Stomach (tissue), 9 donors: Measurements from ENCODE around the gene ZMIZ2. TPM values are rescaled to one million over a fixed set of nuclear protein-coding genes. Genes with fewer than 3 reads are reported as not detected.
A peak's percentile ranks its signal among the peaks of the same experiment; 100 is the strongest.

ENCODE experiments used
- DNase-seq, 2 donors: peaks; one replicate each; pipeline versions ENCODE4 v3.0.0 to v3.0.0-alpha.2; 2013 to 2019
- H3K27ac ChIP-seq, 5 donors: fragments of 200-600 bp in 4 of 5; sonication (generic) in 4 of 5; one replicate each; pipeline ENCODE4 v1.5.1; 2013 to 2019; ENCODE audit warnings: mild to moderate bottlenecking in 1 of 5, moderate library complexity in 1 of 5
- H3K27me3 ChIP-seq, 3 donors: fragments of 200-600 bp; sonication (generic); one replicate each; pipeline ENCODE4 v1.5.1; 2017 to 2019; ENCODE audit warnings: mixed run types in 1 of 3
- H3K36me3 ChIP-seq, 4 donors: fragments of 200-600 bp; sonication (generic); 1 replicate in 3 of 4; 2 replicates in 1 of 4; pipeline ENCODE4 v1.5.1; 2016 to 2019
- H3K4me1 ChIP-seq, 4 donors: fragments of 200-600 bp; sonication (generic); one replicate each; pipeline ENCODE4 v1.5.1; 2016 to 2019
- H3K4me3 ChIP-seq, 4 donors: fragments of 200-600 bp; sonication (generic) in 3 of 4; one replicate each; pipeline ENCODE4 v1.5.1; 2016 to 2019; ENCODE audit warnings: mild to moderate bottlenecking in 1 of 4
- H3K9me3 ChIP-seq, 4 donors: fragments of 200-600 bp; sonication (generic); one replicate each; pipeline ENCODE4 v1.5.1; 2016 to 2019
- EP300 ChIP-seq: sonication (generic); formaldehyde crosslinking; IDR thresholded peaks from one replicate; pipeline ENCODE4 v1.6.1; 2017; ENCODE audit warnings: antibody characterized with exemption
- POLR2A ChIP-seq, 4 donors: fragments of 450-650 bp; IDR thresholded peaks; one replicate each; pipeline ENCODE4 v1.6.1; 2016; ENCODE audit warnings: antibody characterized with exemption in 4 of 4, control low read depth in 2 of 4, mild to moderate bottlenecking in 1 of 4, moderate library complexity in 1 of 4
- POLR2AphosphoS5 ChIP-seq, 3 donors: sonication (generic); formaldehyde crosslinking; IDR thresholded peaks; one replicate each; pipeline ENCODE4 v1.6.1; 2016; ENCODE audit warnings: antibody characterized with exemption in 3 of 3
- WGBS, 5 donors: extraction: QIAGEN DNeasy Blood & Tissue Kit in 3 of 5; methylation state at CpG; one replicate each; pipeline versions ENCODE4 v1.1.5 to v1.1.7; 2013 to 2018; 5-methylcytosine and 5-hydroxymethylcytosine counted together
- intact Hi-C: fragments of 100-400 bp; cut with DNase I; formaldehyde crosslinking; loops from one replicate; pipeline ENCODE4 v1.15.1; 2023; ENCODE audit warnings: low total_unique reads
- polyA plus RNA-seq, 3 donors: library from polyadenylated mRNA; stranded (reverse); fragments of 200-250 nt; gene quantifications; one replicate each; pipeline ENCODE4 v1.2.3, GENCODE V29; 2013
- total RNA-seq, 5 donors: library from RNA; depleted of rRNA; stranded (reverse); fragments of >200 nt; gene quantifications; one replicate each; pipeline versions ENCODE4 v1.1.0 to v1.2.3, GENCODE V29; 2014 to 2016
- TF ChIP-seq, protein P1 (sequence below), 7 experiments: fragments of 450-650 bp in 4 of 7; fragments of 200-600 bp in 3 of 7; sonication (generic) in 3 of 7; IDR thresholded peaks; one replicate each; pipeline ENCODE4 v1.5.1; 2016 to 2019; ENCODE audit warnings: antibody characterized with exemption in 7 of 7, control low read depth in 2 of 7, mild to moderate bottlenecking in 1 of 7
- donor health status: healthy with polysubstance abuse.
- donor health status: Bipolar disorder and iron deficiency.
- donor health status: healthy.

Gene ZMIZ2
- total and polyA plus RNA-seq, 8 donors: 14.5 to 108 (median 29.5) TPM

DNA sequence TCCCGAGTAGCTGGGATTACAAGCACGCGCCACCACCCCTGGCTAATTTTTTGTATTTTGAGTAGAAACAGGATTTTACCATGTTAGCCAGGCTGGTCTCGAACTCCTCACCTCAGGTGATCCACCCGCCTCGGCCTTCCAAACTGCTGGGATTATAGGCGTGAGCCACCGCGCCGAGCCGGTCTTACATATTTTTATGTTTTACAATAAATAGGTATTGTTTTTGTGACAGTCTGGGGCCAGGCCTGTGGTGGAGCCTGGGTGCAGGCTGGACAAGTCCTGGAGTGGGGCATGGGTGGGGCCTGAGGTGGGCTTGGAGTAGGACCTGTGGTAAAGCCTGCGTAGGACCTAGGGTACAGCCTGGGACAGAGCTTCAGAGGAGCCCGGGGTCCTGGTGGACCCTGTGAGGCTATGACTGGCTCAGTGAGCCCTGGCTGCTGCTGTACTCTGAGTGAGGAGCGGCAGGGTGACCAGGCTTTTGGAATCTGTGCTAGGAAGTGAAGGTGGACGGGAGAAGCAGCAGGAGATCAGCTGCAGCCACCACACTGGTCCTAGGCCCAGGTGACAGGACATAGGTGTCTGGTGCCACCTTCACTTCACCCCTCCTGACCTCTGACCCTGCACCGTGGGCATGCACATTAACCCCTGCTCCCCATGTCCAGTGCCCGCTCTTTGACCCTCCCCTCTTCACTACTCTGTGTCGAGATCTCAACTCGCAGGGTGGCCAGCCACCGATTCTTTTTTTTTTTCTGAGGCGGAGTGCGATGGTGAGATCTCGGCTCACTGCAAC is 9.6 kb upstream of the ZMIZ2 start:
- Histone ChIP-seq H3K4me1 (no peaks in the 10 kb centered on the region), H3K4me3 (no peak overlapping the region), H3K27me3 (no peaks in the 10 kb centered on the region), H3K9me3 (no peaks in the 10 kb centered on the region), H3K27ac (no peak overlapping the region), H3K36me3 (no peaks in the 10 kb centered on the region)
- intact Hi-C loops: no loop called here
- no peak for DNase-seq
- no peak for TF ChIP-seq EP300
- no peak for TF ChIP-seq POLR2AphosphoS5 (IDR thresholded peaks at IDR 0.05)
- TF ChIP-seq, protein P1, sequence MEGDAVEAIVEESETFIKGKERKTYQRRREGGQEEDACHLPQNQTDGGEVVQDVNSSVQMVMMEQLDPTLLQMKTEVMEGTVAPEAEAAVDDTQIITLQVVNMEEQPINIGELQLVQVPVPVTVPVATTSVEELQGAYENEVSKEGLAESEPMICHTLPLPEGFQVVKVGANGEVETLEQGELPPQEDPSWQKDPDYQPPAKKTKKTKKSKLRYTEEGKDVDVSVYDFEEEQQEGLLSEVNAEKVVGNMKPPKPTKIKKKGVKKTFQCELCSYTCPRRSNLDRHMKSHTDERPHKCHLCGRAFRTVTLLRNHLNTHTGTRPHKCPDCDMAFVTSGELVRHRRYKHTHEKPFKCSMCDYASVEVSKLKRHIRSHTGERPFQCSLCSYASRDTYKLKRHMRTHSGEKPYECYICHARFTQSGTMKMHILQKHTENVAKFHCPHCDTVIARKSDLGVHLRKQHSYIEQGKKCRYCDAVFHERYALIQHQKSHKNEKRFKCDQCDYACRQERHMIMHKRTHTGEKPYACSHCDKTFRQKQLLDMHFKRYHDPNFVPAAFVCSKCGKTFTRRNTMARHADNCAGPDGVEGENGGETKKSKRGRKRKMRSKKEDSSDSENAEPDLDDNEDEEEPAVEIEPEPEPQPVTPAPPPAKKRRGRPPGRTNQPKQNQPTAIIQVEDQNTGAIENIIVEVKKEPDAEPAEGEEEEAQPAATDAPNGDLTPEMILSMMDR (IDR thresholded peaks at IDR 0.05): no peak
- TF ChIP-seq POLR2A (IDR thresholded peaks at IDR 0.05): no peak
- 89 to 92% (median 91%) methylated on average over 23 of the region's 23 CpGs for whole genome bisulfite sequencing, 5 donors

DNA sequence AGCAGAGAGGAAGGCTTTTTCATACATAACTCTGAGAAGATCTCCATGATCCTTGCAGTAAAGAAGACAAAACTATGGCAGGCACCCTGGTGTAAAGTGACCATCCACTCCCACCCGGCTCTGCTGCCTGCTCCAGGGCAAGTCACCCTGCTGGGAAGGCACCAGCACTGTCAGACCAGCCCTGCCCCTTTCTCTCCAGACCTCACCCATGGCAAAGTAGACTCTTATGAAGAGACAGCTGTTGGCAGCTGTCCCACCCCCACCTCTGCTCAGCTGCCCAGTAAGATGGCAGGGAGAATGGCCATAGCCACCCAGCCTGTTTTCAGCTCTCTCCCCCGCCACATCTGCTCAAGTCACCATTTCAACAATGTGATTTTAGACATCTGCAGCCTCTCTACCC is 8.6 kb upstream of the ZMIZ2 start:
- intact Hi-C loops: no loop called here
- 92 to 100% (median 95%) methylated on average over 2 of the region's 2 CpGs for WGBS, 5 donors
- Histone ChIP-seq H3K4me3 (no peak overlapping the region), H3K9me3 (no peaks in the 10 kb centered on the region), H3K27me3 (no peaks in the 10 kb centered on the region), H3K27ac (no peak overlapping the region), H3K36me3 (no peaks in the 10 kb centered on the region), H3K4me1 (no peaks in the 10 kb centered on the region)
- TF ChIP-seq POLR2A (IDR thresholded peaks at IDR 0.05): no peak
- TF ChIP-seq, protein P1 (IDR thresholded peaks at IDR 0.05): no peak
- TF ChIP-seq POLR2AphosphoS5 (IDR thresholded peaks at IDR 0.05): no peak
- no peak for TF ChIP-seq EP300
- no peak for DNase-seq

DNA sequence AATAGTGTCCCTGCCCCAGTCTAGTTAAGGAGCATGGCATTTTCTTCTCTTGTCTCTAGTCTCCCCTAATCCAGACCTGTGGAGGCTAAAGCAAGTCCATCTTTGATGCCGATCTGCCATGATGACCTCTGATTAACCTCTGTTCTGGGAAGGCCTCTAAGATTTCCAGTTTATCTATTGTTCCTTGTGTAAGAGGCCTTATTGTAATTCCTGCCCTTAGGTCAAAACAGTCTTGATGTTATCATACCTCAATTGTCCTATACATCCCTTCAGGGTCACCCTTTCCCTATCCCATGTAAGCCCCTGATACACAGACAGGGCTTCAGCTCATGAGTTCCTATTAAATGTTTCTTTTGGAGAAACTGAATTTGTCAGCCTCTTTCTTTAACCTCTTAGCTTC is 4.9 kb upstream of the ZMIZ2 start:
- Histone ChIP-seq H3K4me1 (peaks cover 0 to 7% (median 0%) of the 10 kb centered on the region in 4 donors), H3K27me3 (no peaks in the 10 kb centered on the region), H3K36me3 (no peaks in the 10 kb centered on the region), H3K9me3 (no peaks in the 10 kb centered on the region), H3K27ac (no peak overlapping the region), H3K4me3 (no peak overlapping the region)
- no peak for DNase-seq
- intact Hi-C loops: no loop called here
- WGBS, 5 donors: 45 to 71% (median 59%) methylated on average over 1 of the region's 1 CpG
- TF ChIP-seq POLR2AphosphoS5 (IDR thresholded peaks at IDR 0.05) (no peak), POLR2A (IDR thresholded peaks at IDR 0.05) (no peak), EP300 (no peak)
- TF ChIP-seq, protein P1 (IDR thresholded peaks at IDR 0.05): no peak

DNA sequence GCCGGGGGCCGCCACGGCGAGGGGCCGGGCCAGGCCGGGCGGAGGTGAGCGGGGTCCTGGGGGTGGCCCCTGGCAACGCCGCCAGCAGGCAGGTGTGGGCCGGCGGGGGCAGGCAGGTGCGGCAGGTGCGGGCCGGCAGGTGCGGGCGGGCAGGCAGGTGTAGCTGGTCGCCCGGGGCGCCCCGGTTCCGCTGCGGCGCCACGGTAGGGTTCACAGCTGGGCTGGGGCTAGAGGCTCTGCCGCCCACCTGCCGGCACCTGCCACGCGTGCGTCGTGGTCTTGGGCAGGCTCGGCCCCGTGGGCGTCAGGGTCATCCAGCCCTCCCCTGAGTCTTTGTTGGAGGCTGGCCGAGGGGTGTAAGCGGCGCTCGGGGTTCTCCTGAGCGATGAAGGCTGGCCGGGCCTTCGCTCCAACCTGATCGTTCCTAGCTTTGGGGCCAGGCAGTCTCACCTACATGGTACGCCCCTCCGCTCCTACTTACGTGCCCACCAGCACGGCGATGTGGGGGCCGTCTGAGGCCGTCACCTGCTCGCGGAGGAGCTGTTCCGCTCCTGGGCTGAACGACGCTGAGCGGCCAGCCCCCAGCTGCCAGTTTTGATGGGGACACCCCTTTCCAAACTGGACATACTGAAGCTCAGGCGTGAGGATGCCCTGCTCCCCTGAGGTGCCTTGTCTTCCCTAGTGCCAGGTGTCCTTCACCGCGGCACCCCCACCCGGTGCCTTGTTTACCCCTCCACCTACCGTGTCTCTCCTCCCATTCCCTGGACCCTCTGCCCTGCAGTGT is 493 bp downstream of the ZMIZ2 start:
- intact Hi-C loops: no loop called here
- DNase-seq: peak in 1 of 2 donors; percentile 66
- WGBS, 5 donors: 0 to 2% (median 1%) methylated on average over 4 to 60 of the region's 60 CpGs

More for the DNA sequence above, 493 bp downstream of the ZMIZ2 start:
- Histone ChIP-seq H3K36me3 (peaks cover 0 to 5% (median 0%) of the 10 kb centered on the region in 4 donors), H3K27me3 (no peaks in the 10 kb centered on the region), H3K27ac (peak overlapping the region; percentile 61 to 100 (median 97)), H3K9me3 (no peaks in the 10 kb centered on the region), H3K4me1 (peaks cover 22 to 52% (median 35%) of the 10 kb centered on the region in 4 donors), H3K4me3 (peak overlapping the region; percentile 78 to 96 (median 90))
- TF ChIP-seq, protein P1 (IDR thresholded peaks at IDR 0.05): no peak
- TF ChIP-seq EP300 (no peak), POLR2A (IDR thresholded peaks at IDR 0.05) (no peak), POLR2AphosphoS5 (IDR thresholded peaks at IDR 0.05) (no peak)
